Mesothelial cell of epicardium (in vitro differentiated cells): ENCODE results near the gene PSMA8. TPM values are rescaled to one million over a fixed set of nuclear protein-coding genes. Genes with fewer than 3 reads are reported as not detected.
A peak's percentile ranks its signal among the peaks of the same experiment; 100 is the strongest.
"Not testable (repeated sequence)": the region's sequence is repeated elsewhere in the genome, so short reads cannot be mapped to it uniquely, and the experiment has no call there.

Experiments used
- DNase-seq, 2 experiments: peaks; one replicate each; pipeline ENCODE4 v3.0.0; 2021; ENCODE audit warnings: low spot score in 2 of 2; ENCODE audit not compliant: unreplicated experiment in 2 of 2
- H3K27ac Mint-ChIP-seq: 2 replicates; pipeline ENCODE4 v1.8.0; 2021; ENCODE audit warnings: mixed read lengths
- H3K27me3 Mint-ChIP-seq: 2 replicates; pipeline ENCODE4 v1.8.0; 2021; ENCODE audit warnings: low read depth, mixed read lengths
- H3K36me3 Mint-ChIP-seq: 2 replicates; pipeline ENCODE4 v1.8.0; 2021; ENCODE audit warnings: mixed read lengths
- H3K4me1 Mint-ChIP-seq: 2 replicates; pipeline ENCODE4 v1.8.0; 2021; ENCODE audit warnings: mixed read lengths
- H3K4me3 Mint-ChIP-seq: 2 replicates; pipeline ENCODE4 v1.8.0; 2021; ENCODE audit warnings: mild to moderate bottlenecking, moderate library complexity, mixed read lengths
- H3K9me3 Mint-ChIP-seq: 2 replicates; pipeline ENCODE4 v1.8.0; 2021; ENCODE audit warnings: mixed read lengths
- CTCF ChIP-seq: fragments of 200-600 bp; sonication (generic); IDR thresholded peaks from one replicate; pipeline ENCODE4 v1.5.0; 2021; ENCODE audit warnings: antibody characterized with exemption; ENCODE audit not compliant: unreplicated experiment
- total RNA-seq: library from RNA; stranded (reverse); gene quantifications from 3 replicates; pipeline ENCODE4 v1.2.1, GENCODE V29; 2021

PSMA8 gene
- total RNA-seq, 1 donor from 2014 or later = not detected

- TF ChIP-seq CTCF = no peak
- Mint-ChIP-seq H3K36me3 (peaks cover under 1% of the 10 kb centered on the region), H3K27ac (peak overlapping the region; percentile 88), H3K4me1 (peaks cover 24% of the 10 kb centered on the region), H3K9me3 (peaks cover 4% of the 10 kb centered on the region), H3K27me3 (no peaks in the 10 kb centered on the region), H3K4me3 (no peak overlapping the region)
- DNase-seq = no peak
Observed at GRCh38 chr18:26135548-26135947, 1.9 kb downstream of the PSMA8 start.

DNA sequence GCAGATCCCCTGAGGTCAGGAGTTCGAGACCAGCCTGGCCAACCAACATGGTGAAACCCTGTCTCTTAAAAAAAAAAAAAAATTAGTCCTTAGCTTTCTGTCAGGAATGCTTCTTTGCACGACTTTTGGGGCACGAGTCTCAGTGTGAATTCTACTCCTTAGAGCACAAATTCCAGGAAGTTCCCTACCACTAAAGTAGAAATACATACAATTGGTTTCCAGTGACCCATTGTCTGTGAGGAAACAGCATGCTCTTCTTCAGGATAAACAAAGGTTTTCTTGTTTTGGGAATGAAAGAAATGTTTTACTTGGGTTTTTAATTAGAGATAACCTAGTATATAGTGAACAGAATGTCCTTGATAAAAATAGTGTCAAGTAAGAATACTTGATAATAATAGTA is 23.7 kb downstream of the PSMA8 start:
- peaks cover 2% of the 10 kb centered on the region for H3K36me3 Mint-ChIP-seq
- no peak overlapping the region for H3K27ac Mint-ChIP-seq
- H3K27me3 Mint-ChIP-seq = no peaks in the 10 kb centered on the region
- no peak for DNase-seq
- peaks cover 9% of the 10 kb centered on the region for H3K9me3 Mint-ChIP-seq
- H3K4me3 Mint-ChIP-seq = no peak overlapping the region
- peaks cover 8% of the 10 kb centered on the region for H3K4me1 Mint-ChIP-seq
- no peak for TF ChIP-seq CTCF

- peaks cover 9% of the 10 kb centered on the region for H3K9me3 Mint-ChIP-seq
- H3K36me3 Mint-ChIP-seq = peaks cover 2% of the 10 kb centered on the region
- no peak for TF ChIP-seq CTCF
- H3K4me1 Mint-ChIP-seq = peaks cover 10% of the 10 kb centered on the region
- H3K27ac Mint-ChIP-seq = no peak overlapping the region
- H3K4me3 Mint-ChIP-seq = no peak overlapping the region
- H3K27me3 Mint-ChIP-seq = no peaks in the 10 kb centered on the region
- no peak for DNase-seq
Observed at GRCh38 chr18:26159353-26159752, 25.7 kb downstream of the PSMA8 start.

- H3K4me3 Mint-ChIP-seq = no peak overlapping the region
- no peaks in the 10 kb centered on the region for H3K36me3 Mint-ChIP-seq
- TF ChIP-seq CTCF = no peak
- DNase-seq = no peak
- H3K9me3 Mint-ChIP-seq = no peaks in the 10 kb centered on the region
- H3K27ac Mint-ChIP-seq = no peak overlapping the region
- no peaks in the 10 kb centered on the region for H3K27me3 Mint-ChIP-seq
- peaks cover 10% of the 10 kb centered on the region for H3K4me1 Mint-ChIP-seq
Observed at GRCh38 chr18:26164571-26164970, 30.9 kb downstream of the PSMA8 start.

GRCh38 chr18:26167592-26167991 is 33.9 kb downstream of the PSMA8 start:
- not testable (repeated sequence) for H3K9me3 Mint-ChIP-seq, H3K27me3 Mint-ChIP-seq

DNA sequence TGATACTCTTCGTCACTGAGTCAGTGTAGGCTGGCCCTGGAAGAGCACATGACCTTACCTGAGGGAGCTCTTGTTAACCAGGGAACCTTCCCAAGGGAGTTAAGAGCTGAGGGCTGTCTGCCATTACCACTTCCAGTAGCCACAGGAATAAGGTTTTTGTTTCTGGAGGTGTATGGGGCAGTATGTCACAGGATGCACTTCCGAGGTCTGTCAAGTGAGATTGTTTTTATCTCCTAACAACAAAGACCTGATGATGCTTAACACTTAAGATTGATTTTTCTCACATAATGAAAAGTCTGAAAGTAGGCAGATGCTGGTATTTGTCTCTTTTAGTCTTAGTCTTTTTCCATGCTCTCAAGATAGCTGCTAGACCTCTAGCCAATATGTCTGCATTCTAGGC is 41.8 kb downstream of the PSMA8 start:
- peaks cover 2% of the 10 kb centered on the region for H3K27me3 Mint-ChIP-seq

More at GRCh38 chr18:26167592-26167991, 33.9 kb downstream of the PSMA8 start:
- H3K27ac Mint-ChIP-seq, H3K4me1 Mint-ChIP-seq, H3K36me3 Mint-ChIP-seq, H3K4me3 Mint-ChIP-seq, DNase-seq: not testable (repeated sequence)

More for the DNA sequence above, 41.8 kb downstream of the PSMA8 start:
- DNase-seq = no peak
- no peak for TF ChIP-seq CTCF
- Mint-ChIP-seq H3K36me3 (no peaks in the 10 kb centered on the region), H3K9me3 (no peaks in the 10 kb centered on the region), H3K4me1 (peaks cover 13% of the 10 kb centered on the region), H3K27ac (peak overlapping the region; percentile 69), H3K4me3 (no peak overlapping the region)
